ENCODE data around the gene EIF4E2.

EIF4E2 gene

GRCh38 chr2:232513353-232513752, 37.1 kb upstream of the EIF4E2 start:
- TF ChIP-seq CTCF (IDR thresholded peaks at IDR 0.05; ENCODE audit: low read depth, low read length) (no peak), EZH2phosphoT487 (IDR thresholded peaks at IDR 0.05; ENCODE audit: low read depth) (no peak)
- Histone ChIP-seq H3K9me3 (ENCODE audit: insufficient read depth, low read length) (no peaks in the 10 kb centered on the region), H3K9ac (ENCODE audit: low read length) (no peak overlapping the region), H3K4me1 (ENCODE audit: low read length) (no peaks in the 10 kb centered on the region), H3K4me3 (ENCODE audit: low read length) (no peak overlapping the region), H2AFZ (ENCODE audit: low read depth, low read length) (no peak overlapping the region), H4K20me1 (ENCODE audit: insufficient read depth, low read length) (no peaks in the 10 kb centered on the region), H3K4me2 (ENCODE audit: low read length) (no peak overlapping the region), H3K79me2 (ENCODE audit: low read length) (no peaks in the 10 kb centered on the region), H3K27me3 (ENCODE audit: low read depth, low read length) (no peaks in the 10 kb centered on the region), H3K36me3 (replicated peaks; ENCODE audit: low read depth, low read length) (no peaks in the 10 kb centered on the region), H3K27ac (ENCODE audit: low read length) (no peak overlapping the region)

- Histone ChIP-seq H3K4me3 (ENCODE audit: low read length) (no peak overlapping the region), H3K9ac (ENCODE audit: low read length) (no peak overlapping the region), H2AFZ (ENCODE audit: low read depth, low read length) (no peak overlapping the region), H3K9me3 (ENCODE audit: insufficient read depth, low read length) (no peaks in the 10 kb centered on the region), H3K27me3 (ENCODE audit: low read depth, low read length) (no peaks in the 10 kb centered on the region), H3K27ac (ENCODE audit: low read length) (no peak overlapping the region), H3K4me1 (ENCODE audit: low read length) (no peaks in the 10 kb centered on the region), H3K36me3 (replicated peaks; ENCODE audit: low read depth, low read length) (no peaks in the 10 kb centered on the region), H3K4me2 (ENCODE audit: low read length) (no peak overlapping the region), H4K20me1 (ENCODE audit: insufficient read depth, low read length) (no peaks in the 10 kb centered on the region), H3K79me2 (ENCODE audit: low read length) (no peaks in the 10 kb centered on the region)
- no peak for TF ChIP-seq CTCF (IDR thresholded peaks at IDR 0.05; ENCODE audit: low read depth, low read length)
Observed at GRCh38 chr2:232515639-232516038, 34.9 kb upstream of the EIF4E2 start.

- Histone ChIP-seq H3K79me2 (ENCODE audit: low read length) (no peaks in the 10 kb centered on the region), H3K4me2 (ENCODE audit: low read length) (no peak overlapping the region), H3K27me3 (ENCODE audit: low read depth, low read length) (no peaks in the 10 kb centered on the region), H3K36me3 (replicated peaks; ENCODE audit: low read depth, low read length) (no peaks in the 10 kb centered on the region), H3K27ac (ENCODE audit: low read length) (no peak overlapping the region), H3K4me1 (ENCODE audit: low read length) (no peaks in the 10 kb centered on the region), H3K9ac (ENCODE audit: low read length) (no peak overlapping the region), H2AFZ (ENCODE audit: low read depth, low read length) (no peak overlapping the region), H3K9me3 (ENCODE audit: insufficient read depth, low read length) (no peaks in the 10 kb centered on the region), H3K4me3 (ENCODE audit: low read length) (no peak overlapping the region), H4K20me1 (ENCODE audit: insufficient read depth, low read length) (no peaks in the 10 kb centered on the region)
- TF ChIP-seq EZH2phosphoT487 (IDR thresholded peaks at IDR 0.05; ENCODE audit: low read depth), result no peak
- TF ChIP-seq CTCF (IDR thresholded peaks at IDR 0.05; ENCODE audit: low read depth, low read length), result no peak
Observed at GRCh38 chr2:232516551-232516950, 33.9 kb upstream of the EIF4E2 start.

- no peak overlapping the region for H2AFZ ChIP-seq (ENCODE audit: low read depth, low read length)
- no peak overlapping the region for H3K9ac ChIP-seq (ENCODE audit: low read length)
- TF ChIP-seq EZH2phosphoT487 (IDR thresholded peaks at IDR 0.05; ENCODE audit: low read depth) (no peak), CTCF (IDR thresholded peaks at IDR 0.05; ENCODE audit: low read depth, low read length) (no peak)
- H3K4me3 ChIP-seq (ENCODE audit: low read length), result no peak overlapping the region
- no peaks in the 10 kb centered on the region for H4K20me1 ChIP-seq (ENCODE audit: insufficient read depth, low read length)
- H3K9me3 ChIP-seq (ENCODE audit: insufficient read depth, low read length), result no peaks in the 10 kb centered on the region
- H3K27ac ChIP-seq (ENCODE audit: low read length), result no peak overlapping the region
- no peaks in the 10 kb centered on the region for H3K79me2 ChIP-seq (ENCODE audit: low read length)
- no peaks in the 10 kb centered on the region for H3K27me3 ChIP-seq (ENCODE audit: low read depth, low read length)
- no peaks in the 10 kb centered on the region for H3K36me3 ChIP-seq (replicated peaks; ENCODE audit: low read depth, low read length)
- H3K4me2 ChIP-seq (ENCODE audit: low read length), result no peak overlapping the region
- H3K4me1 ChIP-seq (ENCODE audit: low read length), result no peaks in the 10 kb centered on the region
Observed at GRCh38 chr2:232518844-232519243, 31.6 kb upstream of the EIF4E2 start.

Measured in OCI-LY3 (cell line).